Measurements from ENCODE around the gene C6.
"Not testable (repeated sequence)": the region's sequence is repeated elsewhere in the genome, so short reads cannot be mapped to it uniquely, and the experiment has no call there.

DNA sequence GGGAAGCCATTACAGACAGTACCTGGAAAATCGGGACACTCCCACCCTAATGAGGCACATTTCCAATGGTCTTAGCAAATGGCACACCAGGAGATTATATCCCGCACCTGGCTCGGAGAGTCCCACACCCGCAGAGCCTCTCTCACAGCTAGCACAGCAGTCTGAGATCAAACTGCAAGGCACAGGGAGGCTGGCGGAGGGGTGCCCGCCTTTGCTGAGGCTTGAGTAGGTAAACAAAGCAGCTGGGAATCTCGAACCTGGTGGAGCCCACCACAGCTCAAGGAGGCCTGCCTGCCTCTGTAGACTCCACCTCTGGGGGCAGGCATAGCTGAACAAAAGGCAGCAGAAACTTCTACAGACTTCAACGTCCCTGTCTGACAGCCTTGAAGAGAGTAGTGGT is 7.9 kb downstream of the C6 start:
- TF ChIP-seq PRDM10 (CRISPR knock-in tag; IDR thresholded peaks at IDR 0.05; ENCODE audit: low read depth); GTF2F1 (IDR thresholded peaks at IDR 0.05; ENCODE audit: low read length); ZNF232 (CRISPR knock-in tag; IDR thresholded peaks at IDR 0.05; ENCODE audit: borderline replicate concordance); CTCF (CRISPR knock-in tag; IDR thresholded peaks at IDR 0.05); EZH2 (conservative IDR thresholded peaks at IDR 0.05; ENCODE audit: low read depth, low read length); KDM1A (CRISPR knock-in tag; IDR thresholded peaks at IDR 0.05); U2AF2 (IDR thresholded peaks at IDR 0.05; ENCODE audit: low read depth, low read length): not testable (repeated sequence)

Data from HepG2 (cell line).